MM.1S (cell line): ENCODE results near the gene TCF7L2.

Source experiments
- DNase-seq: peaks from one replicate; pipeline ENCODE4 v3.0.0-alpha.2; 2015
- H2AFZ ChIP-seq: fragments of 300-600 bp; sonication (generic); 2 replicates; pipeline ENCODE4 v1.6.0; 2016; ENCODE audit warnings: antibody characterized with exemption, low read length
- H3F3A ChIP-seq: fragments of 300-600 bp; sonication (generic); 2 replicates; pipeline ENCODE4 v1.6.1; 2016; ENCODE audit warnings: mild to moderate bottlenecking, antibody characterized with exemption, low read length, moderate library complexity, mixed read lengths; ENCODE audit not compliant: insufficient read depth
- H3K27ac ChIP-seq: fragments of 300-600 bp; sonication (generic); 2 replicates; pipeline ENCODE4 v1.5.1; 2016; ENCODE audit warnings: mild to moderate bottlenecking, low read length
- H3K27me3 ChIP-seq: fragments of 300-600 bp; sonication (generic); replicated peaks from 2 replicates; pipeline ENCODE4 v1.6.0; 2016; ENCODE audit warnings: low read length; ENCODE audit not compliant: insufficient read depth
- H3K36me3 ChIP-seq: fragments of 300-600 bp; sonication (generic); replicated peaks from 2 replicates; pipeline ENCODE4 v1.6.1; 2016; ENCODE audit warnings: mild to moderate bottlenecking, low read length, mixed read lengths; ENCODE audit not compliant: insufficient read depth
- H3K4me1 ChIP-seq: fragments of 300-600 bp; sonication (generic); 2 replicates; pipeline ENCODE4 v1.6.1; 2016; ENCODE audit warnings: low read length, mixed read lengths
- H3K4me2 ChIP-seq: fragments of 300-600 bp; sonication (generic); 2 replicates; pipeline ENCODE4 v1.6.0; 2016; ENCODE audit warnings: low read depth, low read length
- H3K4me3 ChIP-seq: fragments of 300-600 bp; sonication (generic); 2 replicates; pipeline ENCODE4 v1.5.1; 2016; ENCODE audit warnings: low read length, mixed read lengths
- H3K79me2 ChIP-seq: fragments of 300-600 bp; sonication (generic); 2 replicates; pipeline ENCODE4 v1.6.1; 2016; ENCODE audit warnings: mixed run types, low read length, mixed read lengths
- H3K9ac ChIP-seq: fragments of 300-600 bp; sonication (generic); 2 replicates; pipeline ENCODE4 v1.6.1; 2016; ENCODE audit warnings: low read length, mixed read lengths
- H3K9me2 ChIP-seq: fragments of 300-600 bp; sonication (generic); replicated peaks from 2 replicates; pipeline ENCODE4 v1.6.1; 2016; ENCODE audit warnings: mild to moderate bottlenecking, low read length, mixed read lengths; ENCODE audit not compliant: insufficient read depth
- H3K9me3 ChIP-seq: fragments of 300-600 bp; sonication (generic); replicated peaks from 2 replicates; pipeline ENCODE4 v1.6.1; 2016; ENCODE audit warnings: mild to moderate bottlenecking, low read length, mixed read lengths; ENCODE audit not compliant: insufficient read depth
- H4K20me1 ChIP-seq: fragments of 300-600 bp; sonication (generic); 2 replicates; pipeline ENCODE4 v1.6.1; 2016; ENCODE audit warnings: mild to moderate bottlenecking, low read length, moderate library complexity, mixed read lengths; ENCODE audit not compliant: insufficient read depth
- EZH2 ChIP-seq: fragments of 300-600 bp; sonication (generic); optimal IDR thresholded peaks from 2 replicates; pipeline ENCODE3; 2017; ENCODE audit warnings: low read depth, mild to moderate bottlenecking, antibody characterized with exemption, low read length, mixed read lengths
- EZH2phosphoT487 ChIP-seq: fragments of 300-600 bp; sonication (generic); IDR thresholded peaks from 2 replicates; pipeline ENCODE4 v1.6.1; 2018; ENCODE audit warnings: antibody characterized with exemption, low read length
- TF ChIP-seq, protein P1 (sequence below): fragments of 300-600 bp; sonication (generic); IDR thresholded peaks from 2 replicates; pipeline ENCODE4 v1.5.1; 2016; ENCODE audit warnings: antibody characterized with exemption, low read length, mixed read lengths

The TCF7L2 gene

DNA sequence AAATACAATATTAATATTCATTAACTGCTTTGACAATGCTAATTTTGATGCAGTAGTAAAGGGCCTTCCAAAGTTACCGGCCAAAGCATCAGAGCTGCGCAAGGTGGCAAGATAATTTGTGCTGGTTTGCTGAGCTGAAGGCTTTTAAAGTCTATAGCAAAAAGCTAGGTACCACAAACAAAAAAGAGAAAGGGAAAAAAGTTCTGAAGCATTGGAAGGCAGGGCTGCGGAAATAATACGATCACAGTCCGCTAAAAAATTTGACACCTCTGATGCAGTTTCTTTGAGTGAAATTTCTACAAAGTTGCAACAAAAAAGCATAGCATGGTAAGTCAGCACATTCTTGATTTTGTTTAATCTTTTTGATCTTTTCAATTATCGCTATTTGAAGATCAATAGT is 175.6 kb downstream of the TCF7L2 start:
- H3K79me2 ChIP-seq = no peaks in the 10 kb centered on the region

DNA sequence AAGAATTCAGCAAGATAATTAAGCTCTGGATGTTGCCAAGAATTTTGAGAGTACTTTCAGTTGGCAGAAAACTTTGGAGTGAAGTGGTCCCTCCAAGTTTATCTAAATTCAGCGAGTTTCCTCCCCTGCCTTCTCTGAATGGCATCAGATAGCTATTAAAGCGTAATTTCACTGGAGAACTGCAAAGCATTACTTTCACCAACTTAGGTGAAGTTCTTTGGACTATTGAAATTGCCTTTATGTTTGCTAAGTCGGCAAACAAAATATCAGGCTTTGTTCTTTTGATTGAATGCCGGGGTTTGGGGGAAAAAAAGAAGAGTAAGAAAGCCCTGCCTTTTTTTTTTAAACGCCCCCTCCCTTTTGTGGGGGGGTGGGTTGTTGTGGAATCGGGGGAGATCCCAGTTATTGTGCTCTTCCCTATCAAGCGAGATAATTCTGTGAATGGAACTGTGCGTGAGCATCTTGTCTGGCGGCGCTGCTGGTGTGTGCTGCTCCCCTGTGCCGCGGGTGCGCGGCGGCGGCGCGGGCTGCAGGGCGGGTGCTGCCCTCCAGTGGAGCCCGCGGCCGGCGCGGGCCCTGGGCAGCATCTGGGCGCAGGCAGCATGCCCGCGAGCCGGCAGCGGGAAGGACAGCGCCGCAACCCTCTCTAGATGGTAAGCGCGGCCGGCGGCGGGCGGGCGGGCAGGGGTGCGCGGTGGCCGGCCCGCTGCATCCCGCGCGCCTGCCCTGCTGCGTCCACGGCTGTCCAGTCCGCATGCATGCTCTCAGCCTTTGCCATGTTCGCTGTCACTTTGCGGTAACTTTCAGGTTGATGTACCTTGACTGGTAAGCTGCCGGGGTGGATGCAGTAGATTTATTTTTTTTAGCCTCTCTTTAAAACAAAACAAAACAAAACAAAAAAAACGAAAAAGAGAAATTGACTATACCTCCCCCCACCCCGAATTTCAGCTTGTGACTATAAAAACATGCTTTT is 176.5 kb downstream of the TCF7L2 start:
- H3K9me2 ChIP-seq = no peaks in the 10 kb centered on the region
- no peaks in the 10 kb centered on the region for H3K79me2 ChIP-seq
- H3K4me1 ChIP-seq = no peaks in the 10 kb centered on the region
- no peak overlapping the region for H2AFZ ChIP-seq
- no peaks in the 10 kb centered on the region for H3K9me3 ChIP-seq
- no peak overlapping the region for H3K4me2 ChIP-seq
- no peaks in the 10 kb centered on the region for H3F3A ChIP-seq
- H3K36me3 ChIP-seq = no peaks in the 10 kb centered on the region
- no peak overlapping the region for H3K27ac ChIP-seq
- no peak for TF ChIP-seq EZH2
- TF ChIP-seq, protein P1, sequence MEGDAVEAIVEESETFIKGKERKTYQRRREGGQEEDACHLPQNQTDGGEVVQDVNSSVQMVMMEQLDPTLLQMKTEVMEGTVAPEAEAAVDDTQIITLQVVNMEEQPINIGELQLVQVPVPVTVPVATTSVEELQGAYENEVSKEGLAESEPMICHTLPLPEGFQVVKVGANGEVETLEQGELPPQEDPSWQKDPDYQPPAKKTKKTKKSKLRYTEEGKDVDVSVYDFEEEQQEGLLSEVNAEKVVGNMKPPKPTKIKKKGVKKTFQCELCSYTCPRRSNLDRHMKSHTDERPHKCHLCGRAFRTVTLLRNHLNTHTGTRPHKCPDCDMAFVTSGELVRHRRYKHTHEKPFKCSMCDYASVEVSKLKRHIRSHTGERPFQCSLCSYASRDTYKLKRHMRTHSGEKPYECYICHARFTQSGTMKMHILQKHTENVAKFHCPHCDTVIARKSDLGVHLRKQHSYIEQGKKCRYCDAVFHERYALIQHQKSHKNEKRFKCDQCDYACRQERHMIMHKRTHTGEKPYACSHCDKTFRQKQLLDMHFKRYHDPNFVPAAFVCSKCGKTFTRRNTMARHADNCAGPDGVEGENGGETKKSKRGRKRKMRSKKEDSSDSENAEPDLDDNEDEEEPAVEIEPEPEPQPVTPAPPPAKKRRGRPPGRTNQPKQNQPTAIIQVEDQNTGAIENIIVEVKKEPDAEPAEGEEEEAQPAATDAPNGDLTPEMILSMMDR = no peak
- no peak for TF ChIP-seq EZH2phosphoT487
- H3K27me3 ChIP-seq = peaks cover 7% of the 10 kb centered on the region; the same call in 1 of the 2 replicates
- no peaks in the 10 kb centered on the region for H4K20me1 ChIP-seq
- no peak overlapping the region for H3K9ac ChIP-seq
- no peak for DNase-seq
- no peak overlapping the region for H3K4me3 ChIP-seq

More for the DNA sequence above, 175.6 kb downstream of the TCF7L2 start:
- DNase-seq = no peak
- Histone ChIP-seq H3F3A (no peaks in the 10 kb centered on the region), H2AFZ (no peak overlapping the region), H3K36me3 (no peaks in the 10 kb centered on the region), H3K4me1 (no peaks in the 10 kb centered on the region), H3K4me3 (no peak overlapping the region), H3K9me2 (no peaks in the 10 kb centered on the region), H3K9ac (no peak overlapping the region), H3K4me2 (no peak overlapping the region), H3K27ac (no peak overlapping the region), H3K27me3 (0 out of 2 replicates have a peak, but pooled peaks cover 7% of the 10 kb centered on the region), H3K9me3 (no peaks in the 10 kb centered on the region), H4K20me1 (no peaks in the 10 kb centered on the region)
- TF ChIP-seq EZH2phosphoT487 (no peak), EZH2 (no peak)
- TF ChIP-seq, protein P1 = no peak

DNA sequence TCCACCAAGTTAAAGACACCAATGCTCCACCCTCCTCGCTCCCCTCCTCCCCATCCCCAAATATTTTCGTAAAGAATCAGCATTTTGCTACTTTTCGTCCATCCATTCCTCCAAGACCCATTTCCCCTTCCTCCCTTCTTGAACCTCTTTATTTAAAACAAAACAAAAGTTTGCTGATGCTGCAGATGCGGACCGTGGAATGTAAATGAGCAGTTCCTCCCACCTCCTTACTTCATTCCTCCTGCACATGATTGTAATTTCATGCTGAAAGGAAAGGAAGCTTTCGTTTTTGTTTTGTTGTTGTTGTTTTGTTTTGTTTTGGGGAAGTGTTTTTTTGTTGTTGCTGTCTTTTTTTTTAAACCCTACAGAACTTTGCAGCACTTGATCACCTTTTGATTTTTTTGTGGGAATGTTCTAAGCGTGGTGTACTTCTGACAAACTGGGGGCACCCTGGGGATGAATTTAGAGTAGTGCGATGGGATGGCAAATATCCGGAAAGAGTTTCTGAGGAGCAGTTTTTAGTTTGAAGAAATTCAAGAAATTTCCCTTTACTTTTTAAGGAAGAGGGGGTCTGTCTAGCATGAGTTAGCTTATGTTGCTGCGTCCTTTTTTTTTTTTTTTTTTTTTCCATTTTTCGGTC is 177.3 kb downstream of the TCF7L2 start:
- Histone ChIP-seq H3K9me2 (no peaks in the 10 kb centered on the region), H3K36me3 (no peaks in the 10 kb centered on the region), H3K9ac (no peak overlapping the region), H3K27me3 (peaks cover 7% of the 10 kb centered on the region; the same call in 1 of the 2 replicates), H3K4me2 (no peak overlapping the region), H3F3A (no peaks in the 10 kb centered on the region), H3K79me2 (no peaks in the 10 kb centered on the region), H3K4me3 (no peak overlapping the region), H2AFZ (no peak overlapping the region), H4K20me1 (no peaks in the 10 kb centered on the region), H3K27ac (no peak overlapping the region), H3K9me3 (no peaks in the 10 kb centered on the region), H3K4me1 (no peaks in the 10 kb centered on the region)
- no peak for TF ChIP-seq EZH2
- no peak for TF ChIP-seq EZH2phosphoT487
- TF ChIP-seq, protein P1 = no peak
- DNase-seq = no peak
